Ectodermal cell (in vitro differentiated cells): ENCODE results near the gene KPNA4.

Source experiments
- H3K27ac ChIP-seq: 2 replicates; pipeline ENCODE4 v1.7.0; 2013; ENCODE audit warnings: mild to moderate bottlenecking, low read depth, low read length; ENCODE audit not compliant: insufficient read depth, poor library complexity, severe bottlenecking
- H3K27me3 ChIP-seq: 2 replicates; pipeline ENCODE4 v1.7.0; 2013; ENCODE audit warnings: mild to moderate bottlenecking, low read length; ENCODE audit not compliant: insufficient read depth, control insufficient read depth, poor library complexity, severe bottlenecking
- H3K36me3 ChIP-seq: one replicate; pipeline ENCODE4 v1.7.0; 2013; ENCODE audit warnings: low read length; ENCODE audit not compliant: control insufficient read depth, insufficient read depth
- H3K4me1 ChIP-seq: one replicate; pipeline ENCODE4 v1.7.0; 2013; ENCODE audit warnings: low read length; ENCODE audit not compliant: control insufficient read depth, insufficient read depth
- H3K4me3 ChIP-seq: 2 replicates; pipeline ENCODE4 v1.7.0; 2013; ENCODE audit warnings: low read depth, low read length, control low read depth; ENCODE audit not compliant: insufficient read depth
- H3K9me3 ChIP-seq: 2 replicates; pipeline ENCODE4 v1.7.0; 2013; ENCODE audit warnings: mild to moderate bottlenecking, low read length, moderate library complexity; ENCODE audit not compliant: control insufficient read depth
- WGBS, 2 experiments: methylation state at CpG; one replicate each; pipeline ENCODE4 v1.1.7; 2013; ENCODE audit warnings: missing lambda C conversion rate in 2 of 2; 5-methylcytosine and 5-hydroxymethylcytosine counted together

The KPNA4 gene

GRCh38 chr3:160445854-160446253, 119.5 kb downstream of the KPNA4 start:
- Histone ChIP-seq H3K36me3 (peaks cover 12% of the 10 kb centered on the region), H3K4me3 (no peak overlapping the region), H3K27ac (no peak overlapping the region), H3K4me1 (no peaks in the 10 kb centered on the region), H3K27me3 (peaks cover 4% of the 10 kb centered on the region), H3K9me3 (no peaks in the 10 kb centered on the region)
- 91 to 100% methylated on average over 1 of the region's 1 CpG for WGBS, 2 experiments
